GM06990 (cell line): ENCODE measurements around the gene CSTPP1.
"Not testable (repeated sequence)": the region's sequence is repeated elsewhere in the genome, so short reads cannot be mapped to it uniquely, and the experiment has no call there.

Experiments
- DNase-seq: peaks from one replicate; pipeline ENCODE4 v3.0.0-alpha.2; 2011; ENCODE audit not compliant: insufficient read length; ENCODE audit errors: extremely low read depth
- H3K27me3 ChIP-seq: replicated peaks from 2 replicates; pipeline ENCODE4 v1.6.0; 2011; ENCODE audit warnings: low read length; ENCODE audit not compliant: control insufficient read depth, insufficient read depth
- H3K36me3 ChIP-seq: 2 replicates; pipeline ENCODE4 v1.5.1; 2011; ENCODE audit warnings: low read length; ENCODE audit not compliant: control insufficient read depth, insufficient read depth
- H3K4me3 ChIP-seq: replicated peaks from 2 replicates; pipeline ENCODE4 v1.5.1; 2011; ENCODE audit warnings: low read depth, mild to moderate bottlenecking, control low read depth, low read length
- TF ChIP-seq, protein P1 (sequence below): IDR thresholded peaks from 2 replicates; pipeline ENCODE4 v1.5.1; 2011; ENCODE audit warnings: low read length, control low read depth, mild to moderate bottlenecking, inconsistent platforms; ENCODE audit not compliant: insufficient read depth, poor library complexity, severe bottlenecking

Gene CSTPP1

DNA sequence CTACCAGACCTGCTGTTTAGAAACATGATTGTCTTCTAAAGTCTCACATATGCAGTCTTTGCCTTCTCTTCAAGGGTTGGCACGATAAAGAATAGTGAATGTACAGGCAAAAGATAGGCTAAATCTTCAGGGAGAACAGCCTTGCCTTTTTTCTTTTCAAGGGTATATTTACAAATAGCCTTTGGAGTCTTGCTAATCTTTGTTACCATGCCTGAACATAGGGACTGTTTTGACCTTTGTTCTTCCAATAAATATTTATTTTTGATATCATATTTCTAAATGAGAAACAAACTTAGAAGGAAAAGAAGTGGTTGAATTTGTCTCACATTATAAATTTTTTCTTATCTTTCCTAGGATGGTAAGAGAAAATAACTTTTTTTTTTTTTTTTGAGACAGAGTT lies 12.7 kb downstream of the CSTPP1 start:
- no peaks in the 10 kb centered on the region for H3K36me3 ChIP-seq
- no peak overlapping the region for H3K4me3 ChIP-seq
- no peak for DNase-seq
- H3K27me3 ChIP-seq: no peaks in the 10 kb centered on the region
- TF ChIP-seq, protein P1, sequence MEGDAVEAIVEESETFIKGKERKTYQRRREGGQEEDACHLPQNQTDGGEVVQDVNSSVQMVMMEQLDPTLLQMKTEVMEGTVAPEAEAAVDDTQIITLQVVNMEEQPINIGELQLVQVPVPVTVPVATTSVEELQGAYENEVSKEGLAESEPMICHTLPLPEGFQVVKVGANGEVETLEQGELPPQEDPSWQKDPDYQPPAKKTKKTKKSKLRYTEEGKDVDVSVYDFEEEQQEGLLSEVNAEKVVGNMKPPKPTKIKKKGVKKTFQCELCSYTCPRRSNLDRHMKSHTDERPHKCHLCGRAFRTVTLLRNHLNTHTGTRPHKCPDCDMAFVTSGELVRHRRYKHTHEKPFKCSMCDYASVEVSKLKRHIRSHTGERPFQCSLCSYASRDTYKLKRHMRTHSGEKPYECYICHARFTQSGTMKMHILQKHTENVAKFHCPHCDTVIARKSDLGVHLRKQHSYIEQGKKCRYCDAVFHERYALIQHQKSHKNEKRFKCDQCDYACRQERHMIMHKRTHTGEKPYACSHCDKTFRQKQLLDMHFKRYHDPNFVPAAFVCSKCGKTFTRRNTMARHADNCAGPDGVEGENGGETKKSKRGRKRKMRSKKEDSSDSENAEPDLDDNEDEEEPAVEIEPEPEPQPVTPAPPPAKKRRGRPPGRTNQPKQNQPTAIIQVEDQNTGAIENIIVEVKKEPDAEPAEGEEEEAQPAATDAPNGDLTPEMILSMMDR: no peak

DNA sequence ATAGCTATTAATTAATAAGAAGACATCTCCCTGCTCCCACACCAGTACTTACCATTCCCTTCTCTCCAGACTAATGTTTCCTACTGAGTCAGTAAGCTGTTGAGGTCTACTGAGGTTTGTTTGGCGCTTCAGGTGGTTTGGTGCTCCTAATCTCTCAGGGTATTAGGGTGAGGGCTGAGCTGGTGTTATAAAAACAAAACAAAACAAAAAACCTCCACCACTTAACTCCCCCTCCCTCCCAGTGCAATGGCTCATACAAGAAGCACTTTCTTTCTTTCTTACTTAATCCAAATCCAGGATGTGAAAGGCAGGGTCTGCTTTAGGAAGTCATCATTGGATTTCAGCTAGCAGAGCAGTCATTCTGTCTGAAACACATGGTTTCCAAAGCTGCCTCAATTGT lies 15.3 kb downstream of the CSTPP1 start:
- H3K36me3 ChIP-seq: no peaks in the 10 kb centered on the region
- no peaks in the 10 kb centered on the region for H3K27me3 ChIP-seq
- no peak overlapping the region for H3K4me3 ChIP-seq
- no peak for DNase-seq
- TF ChIP-seq, protein P1: no peak

DNA sequence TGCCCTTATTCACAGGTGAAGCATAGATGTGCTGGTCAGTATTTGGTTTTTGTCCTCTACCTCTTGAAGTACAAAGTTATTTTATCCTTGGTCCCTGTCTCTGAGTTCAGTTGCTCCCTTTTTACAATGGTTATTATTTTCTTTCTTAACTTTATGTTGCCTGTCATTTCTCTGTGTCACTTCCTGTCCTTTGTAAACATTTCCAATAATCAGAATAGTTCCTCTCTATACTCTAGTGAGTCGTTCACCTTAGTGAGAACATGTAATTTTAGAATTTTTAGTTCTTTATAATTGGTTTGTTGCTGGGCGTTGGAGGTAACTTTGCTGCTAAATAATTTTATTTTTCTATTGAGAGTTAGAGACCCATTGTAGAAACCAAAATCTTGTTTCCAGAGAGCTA lies 16.0 kb downstream of the CSTPP1 start:
- H3K36me3 ChIP-seq: no peaks in the 10 kb centered on the region
- TF ChIP-seq, protein P1: no peak
- no peak for DNase-seq
- no peak overlapping the region for H3K4me3 ChIP-seq
- H3K27me3 ChIP-seq: no peaks in the 10 kb centered on the region

DNA sequence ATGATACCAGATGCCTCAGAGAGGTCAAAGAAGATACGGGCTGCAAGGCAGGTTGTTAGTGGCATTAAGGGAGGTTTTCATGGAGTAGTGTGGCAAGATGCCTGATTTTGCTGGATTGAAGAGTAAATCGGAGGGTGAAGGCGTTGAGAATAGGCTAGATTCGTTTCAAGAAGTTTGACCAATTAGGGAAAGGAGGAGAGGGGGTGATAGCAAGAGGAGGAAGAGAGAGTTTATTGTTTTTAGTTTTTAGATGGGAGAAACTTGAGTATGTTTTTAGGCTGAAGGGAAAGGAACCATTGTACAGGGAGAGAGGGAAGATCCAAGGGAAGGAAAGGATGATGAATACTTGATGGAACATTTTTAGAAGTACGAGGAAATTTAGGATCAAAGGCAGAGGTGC lies 16.5 kb downstream of the CSTPP1 start:
- H3K4me3 ChIP-seq: no peak overlapping the region
- no peak for DNase-seq
- TF ChIP-seq, protein P1: no peak
- no peaks in the 10 kb centered on the region for H3K36me3 ChIP-seq
- no peaks in the 10 kb centered on the region for H3K27me3 ChIP-seq

DNA sequence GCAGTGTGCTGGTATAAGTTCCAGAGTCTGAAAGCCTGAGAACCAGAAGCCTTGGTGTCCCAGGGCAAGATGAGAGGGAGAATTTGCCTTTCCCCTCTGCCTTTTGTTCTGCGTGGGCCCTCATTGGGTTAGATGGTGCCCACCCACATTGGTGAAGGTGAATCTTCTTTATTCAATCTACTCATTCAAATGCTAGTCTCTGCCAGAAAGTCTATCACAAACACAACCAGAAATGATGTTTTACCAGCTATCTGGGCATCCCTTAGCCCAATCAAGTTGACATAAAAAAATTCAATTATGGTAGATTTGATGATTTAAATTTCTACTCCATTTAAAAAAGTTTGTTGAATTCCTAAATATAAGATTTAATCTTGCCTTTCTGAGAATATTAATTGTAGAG lies 22.2 kb downstream of the CSTPP1 start:
- DNase-seq: no peak
- H3K36me3 ChIP-seq: no peaks in the 10 kb centered on the region
- TF ChIP-seq, protein P1: no peak

DNA sequence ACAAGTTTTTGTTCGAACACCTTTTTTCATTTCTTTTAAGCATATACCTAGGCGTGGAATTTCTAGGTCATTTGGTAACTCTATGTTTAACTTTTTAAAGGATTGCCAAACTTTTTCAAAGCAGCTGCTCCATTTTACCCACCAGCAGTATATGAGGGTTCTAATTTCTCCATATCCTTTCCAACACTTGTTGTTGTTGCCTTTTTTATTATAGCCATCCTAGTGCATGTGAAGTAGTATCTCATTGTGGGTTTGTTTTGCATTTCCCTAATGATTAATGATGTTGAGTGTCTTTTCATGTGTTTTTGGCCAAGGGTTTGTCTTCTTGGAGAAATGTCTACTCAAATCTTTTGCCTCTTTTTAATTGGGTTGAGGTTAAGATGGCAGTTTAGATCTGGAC lies 24.5 kb downstream of the CSTPP1 start:
- Histone ChIP-seq H3K4me3 (no peak overlapping the region), H3K27me3 (no peaks in the 10 kb centered on the region), H3K36me3 (no peaks in the 10 kb centered on the region)
- no peak for DNase-seq
- TF ChIP-seq, protein P1: no peak

More for the DNA sequence above, 22.2 kb downstream of the CSTPP1 start:
- Histone ChIP-seq H3K27me3 (no peaks in the 10 kb centered on the region), H3K4me3 (no peak overlapping the region)

DNA sequence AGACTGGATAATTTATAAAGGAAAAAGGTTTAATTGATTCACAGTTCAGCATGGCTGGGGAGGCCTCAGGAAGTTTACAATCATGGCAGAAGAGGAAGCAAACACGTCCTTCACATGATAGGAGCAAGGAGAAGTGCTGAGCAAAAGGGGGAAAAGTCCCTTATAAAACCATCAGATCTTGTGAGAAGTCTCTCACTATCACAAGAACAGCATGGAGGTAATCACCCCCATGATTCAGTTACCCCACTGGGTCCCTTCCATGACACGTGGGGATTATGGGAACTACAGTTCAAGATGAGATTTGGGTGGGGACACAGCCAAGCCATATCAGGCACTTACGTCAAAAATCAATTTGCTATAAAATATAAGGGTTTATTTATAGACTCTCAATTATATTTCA lies 25.3 kb downstream of the CSTPP1 start:
- H3K36me3 ChIP-seq, H3K27me3 ChIP-seq, DNase-seq, H3K4me3 ChIP-seq: not testable (repeated sequence)
